ENCODE measurements around the gene ZSWIM3. TPM values are rescaled to one million over a fixed set of nuclear protein-coding genes. Genes with fewer than 3 reads are reported as not detected.
A peak's percentile ranks its signal among the peaks of the same experiment; 100 is the strongest.

Gene ZSWIM3
- total and polyA plus RNA-seq, 2 of the 13 experiments (the other 11 are each of a cell fraction or from before 2014, with no cell fraction given), result 5.2 to 5.8 TPM

- TF ChIP-seq NONO (IDR thresholded peaks at IDR 0.05) (no peak), NONO (CRISPR knock-in tag; conservative IDR thresholded peaks at IDR 0.05) (0 out of 2 replicates have a peak, but pooled peaks have one; percentile 24), ZNF674 (CRISPR knock-in tag; IDR thresholded peaks at IDR 0.05; ENCODE audit: low read depth) (no peak), TCF7L2 (IDR thresholded peaks at IDR 0.05; ENCODE audit: low read depth, low read length) (no peak), IKZF4 (CRISPR knock-in tag; IDR thresholded peaks at IDR 0.05; ENCODE audit: borderline replicate concordance, low read depth, not compliant biosample characterization) (no peak), TP53 (CRISPR knock-in tag; conservative IDR thresholded peaks at IDR 0.05) (no peak), ZNF460 (CRISPR knock-in tag; IDR thresholded peaks at IDR 0.05; ENCODE audit: borderline replicate concordance) (peak; percentile 60; the same call in 1 of the 2 replicates), TEAD3 (CRISPR knock-in tag; optimal IDR thresholded peaks at IDR 0.05; ENCODE audit: borderline replicate concordance) (no peak), HNF4G (IDR thresholded peaks at IDR 0.05; ENCODE audit: borderline replicate concordance, low read depth, low read length) (peak; percentile 39; the same call in 1 of the 2 replicates), HNF4G (CRISPR knock-in tag; IDR thresholded peaks at IDR 0.05; ENCODE audit: borderline replicate concordance, low read depth) (no peak), HIC2 (CRISPR knock-in tag; IDR thresholded peaks at IDR 0.05; ENCODE audit: low read depth) (no peak), FOXA1 (IDR thresholded peaks at IDR 0.05) (no peak), FOXA1 (CRISPR knock-in tag; IDR thresholded peaks at IDR 0.05) (no peak; the same call in 1 of the 2 replicates), KLF12 (CRISPR knock-in tag; IDR thresholded peaks at IDR 0.05; ENCODE audit: borderline replicate concordance) (no peak), ZNF432 (CRISPR knock-in tag; IDR thresholded peaks at IDR 0.05; ENCODE audit: borderline replicate concordance) (no peak), HOXA5 (CRISPR knock-in tag; IDR thresholded peaks at IDR 0.05) (no peak), ZFX (CRISPR knock-in tag; IDR thresholded peaks at IDR 0.05; ENCODE audit: low read depth) (no peak), XBP1 (CRISPR knock-in tag; IDR thresholded peaks at IDR 0.05) (no peak), SOX6 (IDR thresholded peaks at IDR 0.05) (no peak), SOX6 (CRISPR knock-in tag; IDR thresholded peaks at IDR 0.05) (peak; percentile 56), KLF13 (CRISPR knock-in tag; IDR thresholded peaks at IDR 0.05) (no peak), ZNF660 (CRISPR knock-in tag; IDR thresholded peaks at IDR 0.05; ENCODE audit: borderline replicate concordance, low read depth) (no peak), ZNF772 (CRISPR knock-in tag; IDR thresholded peaks at IDR 0.05) (peak; percentile 61; the same call in 1 of the 2 replicates), ELF3 (CRISPR knock-in tag; IDR thresholded peaks at IDR 0.05) (0 out of 2 replicates have a peak, but pooled peaks have one; percentile 32)
- TF ChIP-seq, protein P1, sequence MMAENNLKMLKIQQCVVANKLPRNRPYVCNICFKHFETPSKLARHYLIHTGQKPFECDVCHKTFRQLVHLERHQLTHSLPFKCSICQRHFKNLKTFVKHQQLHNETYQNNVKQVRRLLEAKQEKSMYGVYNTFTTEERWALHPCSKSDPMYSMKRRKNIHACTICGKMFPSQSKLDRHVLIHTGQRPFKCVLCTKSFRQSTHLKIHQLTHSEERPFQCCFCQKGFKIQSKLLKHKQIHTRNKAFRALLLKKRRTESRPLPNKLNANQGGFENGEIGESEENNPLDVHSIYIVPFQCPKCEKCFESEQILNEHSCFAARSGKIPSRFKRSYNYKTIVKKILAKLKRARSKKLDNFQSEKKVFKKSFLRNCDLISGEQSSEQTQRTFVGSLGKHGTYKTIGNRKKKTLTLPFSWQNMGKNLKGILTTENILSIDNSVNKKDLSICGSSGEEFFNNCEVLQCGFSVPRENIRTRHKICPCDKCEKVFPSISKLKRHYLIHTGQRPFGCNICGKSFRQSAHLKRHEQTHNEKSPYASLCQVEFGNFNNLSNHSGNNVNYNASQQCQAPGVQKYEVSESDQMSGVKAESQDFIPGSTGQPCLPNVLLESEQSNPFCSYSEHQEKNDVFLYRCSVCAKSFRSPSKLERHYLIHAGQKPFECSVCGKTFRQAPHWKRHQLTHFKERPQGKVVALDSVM (CRISPR knock-in tag; IDR thresholded peaks at IDR 0.05), result peak; percentile 89
- TF ChIP-seq, protein P2, sequence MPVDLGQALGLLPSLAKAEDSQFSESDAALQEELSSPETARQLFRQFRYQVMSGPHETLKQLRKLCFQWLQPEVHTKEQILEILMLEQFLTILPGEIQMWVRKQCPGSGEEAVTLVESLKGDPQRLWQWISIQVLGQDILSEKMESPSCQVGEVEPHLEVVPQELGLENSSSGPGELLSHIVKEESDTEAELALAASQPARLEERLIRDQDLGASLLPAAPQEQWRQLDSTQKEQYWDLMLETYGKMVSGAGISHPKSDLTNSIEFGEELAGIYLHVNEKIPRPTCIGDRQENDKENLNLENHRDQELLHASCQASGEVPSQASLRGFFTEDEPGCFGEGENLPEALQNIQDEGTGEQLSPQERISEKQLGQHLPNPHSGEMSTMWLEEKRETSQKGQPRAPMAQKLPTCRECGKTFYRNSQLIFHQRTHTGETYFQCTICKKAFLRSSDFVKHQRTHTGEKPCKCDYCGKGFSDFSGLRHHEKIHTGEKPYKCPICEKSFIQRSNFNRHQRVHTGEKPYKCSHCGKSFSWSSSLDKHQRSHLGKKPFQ (CRISPR knock-in tag; IDR thresholded peaks at IDR 0.05; ENCODE audit: insufficient replicate concordance), result no peak
Observed at GRCh38 chr20:45861221-45862075, 4.0 kb downstream of the ZSWIM3 start (continued).

Data from HepG2 (cell line).